K562 (cell line): ENCODE results near the gene IGSF9. TPM values are rescaled to one million over a fixed set of nuclear protein-coding genes. Genes with fewer than 3 reads are reported as not detected.

ENCODE experiments used
- ATAC-seq: fragments of 200-7000 bp; cut with Tn5 transposase; 3 replicates; pipeline ENCODE4 v1.9.1; 2020; ENCODE audit warnings: moderate library complexity
- BruUV-seq: library from RNA; stranded (reverse); fragments of 400-500 nt; replicated peaks from 2 replicates; lab custom pipeline; 2021; lab: Mats Ljungman, UMichigan
- CTCF ChIA-PET: fragments of 300-600 bp; formaldehyde crosslinking; extraction: SDS; loops from one replicate; lab custom pipeline; 2021; ENCODE audit warnings: low intra/inter-chr PET ratio; lab: Yijun Ruan, JAX
- POLR2A ChIA-PET: fragments of 300-600, 350-650 bp; sonication (Branson Sonifier 250); formaldehyde crosslinking; extraction: SDS; loops from one replicate; lab custom pipeline; 2021; ENCODE audit warnings: antibody characterized with exemption, inconsistent platforms; lab: Yijun Ruan, JAX
- DNase-seq, 4 experiments: peaks; one replicate each; pipeline versions ENCODE4 v3.0.0 to v3.0.0-alpha.2; 2011 to 2018; ENCODE audit warnings: low spot score in 3 of 4, mixed read lengths in 3 of 4; ENCODE audit errors: extremely low read depth in 1 of 4
- FAIRE-seq: peaks from 2 replicates; lab custom pipeline; 2011; peaks lifted over from hg19 to GRCh38; lab: Jason Lieb, UNC
- H2AFZ ChIP-seq: 2 replicates; pipeline ENCODE4 v1.6.0; 2011; ENCODE audit warnings: low read depth, low read length, control low read depth, inconsistent platforms
- H3K27ac ChIP-seq: fragments of 200-600 bp; 3 replicates; pipeline ENCODE4 v1.8.0; 2011; ENCODE audit warnings: low read depth, mild to moderate bottlenecking, control low read depth, inconsistent platforms, low read length, moderate library complexity, mixed read lengths; ENCODE audit errors: extremely low read depth
- H3K27me3 ChIP-seq, 2 experiments: fragments of 300-600 bp in 1 of 2; 2 replicates in 1 of 2; 3 replicates in 1 of 2; pipeline versions ENCODE4 v1.6.0 to v1.8.0; 2011; ENCODE audit warnings: inconsistent platforms in 2 of 2, low read length in 2 of 2, mild to moderate bottlenecking in 1 of 2, mixed read lengths in 1 of 2, moderate library complexity in 1 of 2; ENCODE audit not compliant: control insufficient read depth in 2 of 2, insufficient read depth in 2 of 2
- H3K36me3 ChIP-seq: fragments of 300-600 bp; 3 replicates; pipeline ENCODE4 v1.8.0; 2011; ENCODE audit warnings: mild to moderate bottlenecking, low read length, inconsistent platforms; ENCODE audit not compliant: control insufficient read depth, insufficient read depth
- H3K4me1 ChIP-seq, 2 experiments: fragments of 200-600 bp in 1 of 2; replicated peaks in 1 of 2; 2 replicates in 1 of 2; 3 replicates in 1 of 2; pipeline versions ENCODE4 v1.5.1 to v1.8.0; 2011; ENCODE audit warnings: inconsistent platforms in 2 of 2, low read length in 2 of 2, mild to moderate bottlenecking in 1 of 2, mixed read lengths in 1 of 2, moderate library complexity in 1 of 2; ENCODE audit not compliant: control insufficient read depth in 2 of 2, insufficient read depth in 2 of 2
- H3K4me2 ChIP-seq: 2 replicates; pipeline ENCODE4 v1.6.1; 2011; ENCODE audit warnings: low read length, control low read depth, inconsistent platforms, mixed read lengths; ENCODE audit not compliant: insufficient read depth
- H3K4me3 ChIP-seq: fragments of 200-600 bp; sonication (generic), shearing (Covaris generic); 2 replicates; pipeline ENCODE4 v1.5.1; 2016; ENCODE audit warnings: control low read depth, inconsistent platforms
- H3K79me2 ChIP-seq: fragments of 200-600 bp; 3 replicates; pipeline ENCODE4 v1.8.0; 2011; ENCODE audit warnings: low read length, inconsistent platforms; ENCODE audit not compliant: control insufficient read depth, insufficient read depth
- H3K9ac ChIP-seq, 2 experiments: 2 replicates each; pipeline versions ENCODE4 v1.6.0 to v1.6.1; 2011; ENCODE audit warnings: low read depth in 2 of 2, low read length in 2 of 2, control low read depth in 1 of 2, inconsistent platforms in 1 of 2, mild to moderate bottlenecking in 1 of 2, mixed read lengths in 1 of 2; ENCODE audit not compliant: insufficient read depth in 1 of 2
- H3K9me1 ChIP-seq: one replicate; pipeline ENCODE4 v1.6.0; 2011; ENCODE audit warnings: inconsistent platforms, mild to moderate bottlenecking, low read length, moderate library complexity; ENCODE audit not compliant: control insufficient read depth, insufficient read depth
- H3K9me3 ChIP-seq: replicated peaks from 2 replicates; pipeline ENCODE4 v1.5.1; 2011; ENCODE audit warnings: low read depth, low read length, inconsistent platforms; ENCODE audit not compliant: control insufficient read depth, insufficient read depth
- H4K20me1 ChIP-seq: replicated peaks from 2 replicates; pipeline ENCODE4 v1.6.1; 2011; ENCODE audit warnings: low read length, inconsistent platforms, mixed read lengths; ENCODE audit not compliant: control insufficient read depth, insufficient read depth
- ERF ChIP-seq: fragments of 450-650 bp; formaldehyde crosslinking; IDR thresholded peaks from 2 replicates; pipeline ENCODE4 v1.4.0; 2020; ENCODE audit warnings: mild to moderate bottlenecking, mixed read lengths
- GTF2E2 ChIP-seq: fragments of 200-800 bp; sonication (Bioruptor generic); IDR thresholded peaks from 2 replicates; pipeline ENCODE4 v1.6.1; 2016; ENCODE audit warnings: missing genetic modification characterization, missing compliant biosample characterization
- IFI16 ChIP-seq: fragments of 250-450 bp; sonication (Bioruptor Pico); IDR thresholded peaks from 2 replicates; pipeline ENCODE4 v2.1.2; 2022; ENCODE audit warnings: mild to moderate bottlenecking, inconsistent platforms
- MEF2A ChIP-seq: IDR thresholded peaks from 2 replicates; pipeline ENCODE4 v1.6.1; 2011; ENCODE audit warnings: low read depth, mild to moderate bottlenecking, low read length, moderate library complexity; ENCODE audit not compliant: control insufficient read depth
- RFX1 ChIP-seq: fragments of 450-650 bp; IDR thresholded peaks from 2 replicates; pipeline ENCODE4 v1.6.1; 2016; ENCODE audit warnings: mild to moderate bottlenecking, moderate library complexity
- RUNX1 ChIP-seq: sonication (generic); IDR thresholded peaks from 2 replicates; pipeline ENCODE4 v1.6.1; 2016; ENCODE audit warnings: antibody characterized with exemption, low read depth
- ZFPM2 ChIP-seq: fragments of 250-450 bp; sonication (Bioruptor Pico); IDR thresholded peaks from 2 replicates; pipeline ENCODE4 v1.5.1; 2022; ENCODE audit warnings: mild to moderate bottlenecking
- whole genome bisulfite sequencing: fragments of 100-300 bp; shearing (Covaris generic); methylation state at CpG from one replicate; pipeline ENCODE4 v1.1.6; 2016; ENCODE audit warnings: low coverage, mixed read lengths; ENCODE audit not compliant: insufficient coverage; ENCODE audit errors: missing lambda C conversion rate; 5-methylcytosine and 5-hydroxymethylcytosine counted together
- in situ Hi-C: fragments of 300-500 bp; cut with MboI; formaldehyde crosslinking; loops from 4 replicates; pipeline ENCODE4 v1.15.0; 2018; ENCODE audit warnings: inconsistent platforms, mixed read lengths
- intact Hi-C: fragments of 100-400 bp; cut with micrococcal nuclease; formaldehyde crosslinking; loops from 2 replicates; pipeline ENCODE4 v1.14.2; 2022
- polyA plus RNA-seq, 8 experiments: library from polyadenylated mRNA; depleted of rRNA in 4 of 8; stranded (reverse) in 5 of 8; unstranded in 3 of 8; fragments of >200 nt; fragmentation: Nextera tagmentation in 2 of 8; fragmentation: Illumina TruSeq in 1 of 8; extraction: Ambion mirVana in 2 of 8; extraction: Trizol in 1 of 8; gene quantifications; 2 replicates each; pipeline versions ENCODE4 v1.2.1 to v1.2.3, GENCODE V29; 2011 to 2014; ENCODE audit warnings: inconsistent platforms in 1 of 8, missing spikeins in 1 of 8
- total RNA-seq, 7 experiments: library from RNA; depleted of rRNA in 6 of 7; stranded (reverse); fragments of >200 nt in 6 of 7; fragmentation: Illumina TruSeq in 2 of 7; extraction: Trizol in 2 of 7; gene quantifications; 2 replicates each; pipeline versions ENCODE4 v1.2.1 to v1.2.3, GENCODE V29; 2011 to 2021; ENCODE audit warnings: low replicate concordance in 1 of 7

IGSF9 gene
- total and polyA plus RNA-seq, 9 of the 15 experiments (the other 6 are each of a cell fraction or from before 2014, with no cell fraction given): 0.03 to 0.29 (median 0.07) TPM; not detected in 1

DNA sequence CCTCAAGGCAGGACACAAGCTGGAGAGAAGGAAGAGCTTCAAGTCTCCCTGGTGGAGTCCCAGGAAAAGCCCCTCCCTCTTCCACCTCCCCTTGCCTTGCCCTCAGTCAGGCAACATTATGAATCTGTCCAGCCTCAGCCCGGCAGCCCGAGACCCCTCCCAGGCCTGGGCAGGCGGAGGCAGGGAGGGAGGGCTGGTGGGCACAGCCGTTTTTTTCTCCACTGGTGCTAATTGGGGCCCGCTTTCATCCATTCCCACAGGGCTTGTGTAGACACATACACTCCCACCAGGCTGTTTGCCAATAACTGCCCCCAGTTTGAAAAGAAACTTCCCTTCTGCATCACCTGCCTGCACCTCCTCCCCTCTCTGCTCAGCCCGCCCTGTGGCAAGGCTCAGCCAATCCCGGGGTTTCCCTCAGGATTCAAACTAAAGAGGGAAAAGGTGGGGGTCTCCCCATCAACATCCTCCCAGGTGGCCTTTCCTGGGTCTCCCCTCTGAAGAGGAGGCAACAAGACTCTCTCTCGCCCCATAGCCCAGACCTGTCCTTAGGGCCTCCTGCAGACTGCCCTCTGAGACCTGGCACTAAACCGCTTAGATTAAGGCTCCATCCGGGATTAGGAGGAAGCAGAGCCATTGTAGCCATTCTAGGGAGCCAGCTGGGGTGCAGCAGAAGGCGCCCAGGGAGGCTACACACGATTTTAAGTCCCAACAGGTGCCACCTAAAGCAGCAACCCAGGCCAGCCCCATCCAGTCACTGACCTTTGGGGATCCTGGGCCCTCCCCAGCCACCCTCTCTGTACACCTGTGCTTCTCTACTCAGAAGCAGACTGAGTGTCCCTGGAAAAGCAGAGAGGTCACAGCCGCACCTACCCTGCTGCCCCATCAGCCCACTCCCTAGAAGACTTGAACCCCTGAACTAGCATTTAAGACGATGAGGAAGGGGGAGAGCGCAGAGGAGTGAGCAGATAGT, 3.5 kb downstream of the IGSF9 start (continued):
- TF ChIP-seq MEF2A: no peak
- no peak for TF ChIP-seq IFI16

GRCh38 chr1:159941141-159941540, 4.3 kb downstream of the IGSF9 start:
- TF ChIP-seq RUNX1 (no peak), RFX1 (peak; percentile 81), ZFPM2 (CRISPR knock-in tag) (no peak), GTF2E2 (tag) (no peak), ERF (CRISPR knock-in tag) (no peak)
- peaks cover 7 to 26% of the 10 kb centered on the region in 2 experiments; a peak in 4 of 5 replicates for H3K4me1 ChIP-seq
- no peaks in the 10 kb centered on the region for H3K79me2 ChIP-seq
- H2AFZ ChIP-seq: no peak overlapping the region
- POLR2A ChIA-PET: interaction anchor here (0.6 to 1.2 kb wide), 2 partner anchors 18 to 122 kb away, joined by 3 to 4 read pairs; no protein-coding TSS in a partner anchor
- H3K36me3 ChIP-seq: no peaks in the 10 kb centered on the region
- no peak for FAIRE-seq
- ATAC-seq: no peak
- CTCF ChIA-PET: no interaction called here
- in situ Hi-C loops: no loop called here
- no peaks in the 10 kb centered on the region for H3K9me1 ChIP-seq
- no peaks in the 10 kb centered on the region for H3K9me3 ChIP-seq
- H3K27ac ChIP-seq: no peak overlapping the region
- BruUV-seq: no TSS peak
- intact Hi-C loops: no loop called here
- peaks cover 2 to 42% of the 10 kb centered on the region in 2 experiments for H3K27me3 ChIP-seq
- WGBS: 32% methylated on average over 5 of the region's 5 CpGs
- no peak overlapping the region for H3K4me3 ChIP-seq
- H3K9ac ChIP-seq: no peak overlapping the region
- no peak overlapping the region for H3K4me2 ChIP-seq
- DNase-seq: no peak
- H4K20me1 ChIP-seq: peaks cover 7% of the 10 kb centered on the region; the same call in 1 of the 2 replicates
